Mesenteric fat pad (tissue), 1 donor: ENCODE data around the gene TNIK. TPM values are rescaled to one million over a fixed set of nuclear protein-coding genes. Genes with fewer than 3 reads are reported as not detected.

Source experiments
- DNase-seq: peaks from one replicate; pipeline ENCODE4 v3.0.0-alpha.2; 2020; ENCODE audit warnings: low spot score
- long read RNA-seq: library from polyadenylated mRNA; unstranded; transcript quantifications from one replicate; pipeline ENCODE4 v2.0.0, GENCODE V29; 2020
- total RNA-seq: library from RNA; stranded (reverse); fragmentation: NEBNext Ultra II Directional; extraction: Animal tissue kit (Norgen Biotek cat#: 25700); gene quantifications from one replicate; pipeline ENCODE4 v1.2.1, GENCODE V29; 2021
- donor health status: DM: yes; HTN: yes; CAD: no.

Gene TNIK
- 3.7 TPM for total RNA-seq
- long read RNA-seq, partial matches to known transcripts, result 1 of 2 reads
- long read RNA-seq, other reads (novel, unspliced or antisense), result 0 of 2 reads

- peak; percentile 93 for DNase-seq
Observed at GRCh38 chr3:171459942-171460724, at the start of gene TNIK. TSS of gene TNIK (minus strand) at chr3:171460405. CDS start at chr3:171460063, 342 bp downstream.

GRCh38 chr3:171508676-171509075 is 48.5 kb upstream of the TNIK start:
- no peak for DNase-seq

- DNase-seq, result no peak
Observed at GRCh38 chr3:171508206-171508605, 48.0 kb upstream of the TNIK start.

- no peak for DNase-seq
Observed at GRCh38 chr3:171506743-171507319, 46.6 kb upstream of the TNIK start.

- no peak for DNase-seq
Observed at GRCh38 chr3:171505822-171506333, 45.7 kb upstream of the TNIK start.

- no peak for DNase-seq
Observed at GRCh38 chr3:171504376-171504775, 44.2 kb upstream of the TNIK start.

GRCh38 chr3:171503817-171504216 is 43.6 kb upstream of the TNIK start:
- DNase-seq, result no peak

- no peak for DNase-seq
Observed at GRCh38 chr3:171498921-171499320, 38.7 kb upstream of the TNIK start.

GRCh38 chr3:171497468-171497867 is 37.3 kb upstream of the TNIK start:
- DNase-seq, result no peak

GRCh38 chr3:171495413-171495812 is 35.2 kb upstream of the TNIK start:
- DNase-seq, result no peak

GRCh38 chr3:171494457-171495109 is 34.4 kb upstream of the TNIK start:
- DNase-seq, result no peak

GRCh38 chr3:171491361-171491760 is 31.2 kb upstream of the TNIK start:
- DNase-seq, result no peak

GRCh38 chr3:171490901-171491300 is 30.7 kb upstream of the TNIK start:
- no peak for DNase-seq

GRCh38 chr3:171489348-171489747 is 29.1 kb upstream of the TNIK start:
- no peak for DNase-seq

GRCh38 chr3:171488479-171488878 is 28.3 kb upstream of the TNIK start:
- DNase-seq, result no peak

- no peak for DNase-seq
Observed at GRCh38 chr3:171487382-171487781, 27.2 kb upstream of the TNIK start.

- DNase-seq, result no peak
Observed at GRCh38 chr3:171485338-171485737, 25.1 kb upstream of the TNIK start.

GRCh38 chr3:171481011-171481410 is 20.8 kb upstream of the TNIK start:
- DNase-seq, result no peak

GRCh38 chr3:171480526-171480925 is 20.3 kb upstream of the TNIK start:
- DNase-seq, result no peak

GRCh38 chr3:171476532-171477102 is 16.4 kb upstream of the TNIK start:
- DNase-seq, result no peak

GRCh38 chr3:171472552-171472951 is 12.3 kb upstream of the TNIK start:
- no peak for DNase-seq
